K562 (cell line): Measurements from ENCODE around the gene ZNF410. TPM values are rescaled to one million over a fixed set of nuclear protein-coding genes. Genes with fewer than 3 reads are reported as not detected.

Source experiments
- ATAC-seq: fragments of 200-7000 bp; cut with Tn5 transposase; 3 replicates; pipeline ENCODE4 v1.9.1; 2020; ENCODE audit warnings: moderate library complexity
- BruUV-seq: library from RNA; stranded (reverse); fragments of 400-500 nt; replicated peaks from 2 replicates; lab custom pipeline; 2021; lab: Mats Ljungman, UMichigan
- CTCF ChIA-PET: fragments of 300-600 bp; formaldehyde crosslinking; extraction: SDS; loops from one replicate; lab custom pipeline; 2021; ENCODE audit warnings: low intra/inter-chr PET ratio; lab: Yijun Ruan, JAX
- POLR2A ChIA-PET: fragments of 300-600, 350-650 bp; sonication (Branson Sonifier 250); formaldehyde crosslinking; extraction: SDS; loops from one replicate; lab custom pipeline; 2021; ENCODE audit warnings: antibody characterized with exemption, inconsistent platforms; lab: Yijun Ruan, JAX
- DNase-seq, 4 experiments: peaks; one replicate each; pipeline versions ENCODE4 v3.0.0 to v3.0.0-alpha.2; 2011 to 2018; ENCODE audit warnings: low spot score in 3 of 4, mixed read lengths in 3 of 4; ENCODE audit errors: extremely low read depth in 1 of 4
- FAIRE-seq: peaks from 2 replicates; lab custom pipeline; 2011; peaks lifted over from hg19 to GRCh38; lab: Jason Lieb, UNC
- H2AFZ ChIP-seq: 2 replicates; pipeline ENCODE4 v1.6.0; 2011; ENCODE audit warnings: low read depth, low read length, control low read depth, inconsistent platforms
- H3K27ac ChIP-seq: fragments of 200-600 bp; 3 replicates; pipeline ENCODE4 v1.8.0; 2011; ENCODE audit warnings: low read depth, mild to moderate bottlenecking, control low read depth, inconsistent platforms, low read length, moderate library complexity, mixed read lengths; ENCODE audit errors: extremely low read depth
- H3K27me3 ChIP-seq, 2 experiments: fragments of 300-600 bp in 1 of 2; 2 replicates in 1 of 2; 3 replicates in 1 of 2; pipeline versions ENCODE4 v1.6.0 to v1.8.0; 2011; ENCODE audit warnings: inconsistent platforms in 2 of 2, low read length in 2 of 2, mild to moderate bottlenecking in 1 of 2, mixed read lengths in 1 of 2, moderate library complexity in 1 of 2; ENCODE audit not compliant: control insufficient read depth in 2 of 2, insufficient read depth in 2 of 2
- H3K36me3 ChIP-seq: fragments of 300-600 bp; 3 replicates; pipeline ENCODE4 v1.8.0; 2011; ENCODE audit warnings: mild to moderate bottlenecking, low read length, inconsistent platforms; ENCODE audit not compliant: control insufficient read depth, insufficient read depth
- H3K4me1 ChIP-seq, 2 experiments: fragments of 200-600 bp in 1 of 2; replicated peaks in 1 of 2; 2 replicates in 1 of 2; 3 replicates in 1 of 2; pipeline versions ENCODE4 v1.5.1 to v1.8.0; 2011; ENCODE audit warnings: inconsistent platforms in 2 of 2, low read length in 2 of 2, mild to moderate bottlenecking in 1 of 2, mixed read lengths in 1 of 2, moderate library complexity in 1 of 2; ENCODE audit not compliant: control insufficient read depth in 2 of 2, insufficient read depth in 2 of 2
- H3K4me2 ChIP-seq: 2 replicates; pipeline ENCODE4 v1.6.1; 2011; ENCODE audit warnings: low read length, control low read depth, inconsistent platforms, mixed read lengths; ENCODE audit not compliant: insufficient read depth
- H3K4me3 ChIP-seq: fragments of 200-600 bp; sonication (generic), shearing (Covaris generic); 2 replicates; pipeline ENCODE4 v1.5.1; 2016; ENCODE audit warnings: control low read depth, inconsistent platforms
- H3K79me2 ChIP-seq: fragments of 200-600 bp; 3 replicates; pipeline ENCODE4 v1.8.0; 2011; ENCODE audit warnings: low read length, inconsistent platforms; ENCODE audit not compliant: control insufficient read depth, insufficient read depth
- H3K9ac ChIP-seq, 2 experiments: 2 replicates each; pipeline versions ENCODE4 v1.6.0 to v1.6.1; 2011; ENCODE audit warnings: low read depth in 2 of 2, low read length in 2 of 2, control low read depth in 1 of 2, inconsistent platforms in 1 of 2, mild to moderate bottlenecking in 1 of 2, mixed read lengths in 1 of 2; ENCODE audit not compliant: insufficient read depth in 1 of 2
- H3K9me1 ChIP-seq: one replicate; pipeline ENCODE4 v1.6.0; 2011; ENCODE audit warnings: inconsistent platforms, mild to moderate bottlenecking, low read length, moderate library complexity; ENCODE audit not compliant: control insufficient read depth, insufficient read depth
- H3K9me3 ChIP-seq: replicated peaks from 2 replicates; pipeline ENCODE4 v1.5.1; 2011; ENCODE audit warnings: low read depth, low read length, inconsistent platforms; ENCODE audit not compliant: control insufficient read depth, insufficient read depth
- H4K20me1 ChIP-seq: replicated peaks from 2 replicates; pipeline ENCODE4 v1.6.1; 2011; ENCODE audit warnings: low read length, inconsistent platforms, mixed read lengths; ENCODE audit not compliant: control insufficient read depth, insufficient read depth
- ATF7 ChIP-seq: fragments of 450-650 bp; IDR thresholded peaks from 2 replicates; pipeline ENCODE4 v1.7.1; 2014; ENCODE audit warnings: mild to moderate bottlenecking, moderate library complexity
- FOXJ3 ChIP-seq: sonication (generic); formaldehyde crosslinking; IDR thresholded peaks from 2 replicates; pipeline ENCODE4 v1.4.0; 2020; ENCODE audit warnings: mild to moderate bottlenecking, missing genetic modification reagents
- LEF1 ChIP-seq: fragments of 450-650 bp; IDR thresholded peaks from 2 replicates; pipeline ENCODE4 v1.6.1; 2016; ENCODE audit warnings: mild to moderate bottlenecking
- POLR3A ChIP-seq: IDR thresholded peaks from 2 replicates; pipeline ENCODE4 v1.6.1; 2011; ENCODE audit warnings: borderline replicate concordance, mild to moderate bottlenecking, moderate library complexity; ENCODE audit not compliant: insufficient read length, insufficient read depth; ENCODE audit errors: extremely low read depth
- RFX5 ChIP-seq: IDR thresholded peaks from 2 replicates; pipeline ENCODE4 v1.6.1; 2011; ENCODE audit warnings: low read depth, mild to moderate bottlenecking, improper control_type of control experiment, low read length
- SMARCA5 ChIP-seq: fragments of 450-650 bp; IDR thresholded peaks from 2 replicates; pipeline ENCODE4 v1.6.1; 2016
- SRSF7 ChIP-seq: fragments of 200-400 bp; formaldehyde crosslinking; optimal IDR thresholded peaks from 2 replicates; pipeline ENCODE3; 2017; ENCODE audit warnings: mild to moderate bottlenecking, low read depth, low read length
- TAF7 ChIP-seq: fragments of 450-650 bp; IDR thresholded peaks from 2 replicates; pipeline ENCODE4 v1.6.1; 2016; ENCODE audit warnings: missing genetic modification characterization, missing compliant biosample characterization
- ZBTB17 ChIP-seq: fragments of 450-650 bp; formaldehyde crosslinking; IDR thresholded peaks from 2 replicates; pipeline ENCODE4 v1.4.0; 2020; ENCODE audit warnings: mild to moderate bottlenecking
- ZNF384 ChIP-seq: IDR thresholded peaks from 2 replicates; pipeline ENCODE4 v1.6.1; 2012; ENCODE audit warnings: low read depth, low read length, improper control_type of control experiment
- ZNF444 ChIP-seq: fragments of 250-450 bp; sonication (Bioruptor Pico); IDR thresholded peaks from 2 replicates; pipeline ENCODE4 v1.4.0; 2020; ENCODE audit warnings: mild to moderate bottlenecking, moderate library complexity
- ZNF589 ChIP-seq: fragments of 200-800 bp; sonication (Bioruptor generic); IDR thresholded peaks from 2 replicates; pipeline ENCODE4 v1.6.1; 2016; ENCODE audit warnings: low read depth, missing genetic modification characterization, missing compliant biosample characterization
- ZNF778 ChIP-seq: fragments of 450-650 bp; formaldehyde crosslinking; IDR thresholded peaks from 2 replicates; pipeline ENCODE4 v1.4.0; 2020; ENCODE audit warnings: mild to moderate bottlenecking, moderate library complexity
- ZNF79 ChIP-seq: fragments of 250-450 bp; sonication (Bioruptor Pico); IDR thresholded peaks from 2 replicates; pipeline ENCODE4 v1.4.0; 2020; ENCODE audit warnings: low read depth, mild to moderate bottlenecking, moderate library complexity
- WGBS: fragments of 100-300 bp; shearing (Covaris generic); methylation state at CpG from one replicate; pipeline ENCODE4 v1.1.6; 2016; ENCODE audit warnings: low coverage, mixed read lengths; ENCODE audit not compliant: insufficient coverage; ENCODE audit errors: missing lambda C conversion rate; 5-methylcytosine and 5-hydroxymethylcytosine counted together
- in situ Hi-C: fragments of 300-500 bp; cut with MboI; formaldehyde crosslinking; loops from 4 replicates; pipeline ENCODE4 v1.15.0; 2018; ENCODE audit warnings: inconsistent platforms, mixed read lengths
- intact Hi-C: fragments of 100-400 bp; cut with micrococcal nuclease; formaldehyde crosslinking; loops from 2 replicates; pipeline ENCODE4 v1.14.2; 2022
- polyA plus RNA-seq, 8 experiments: library from polyadenylated mRNA; depleted of rRNA in 4 of 8; stranded (reverse) in 5 of 8; unstranded in 3 of 8; fragments of >200 nt; fragmentation: Nextera tagmentation in 2 of 8; fragmentation: Illumina TruSeq in 1 of 8; extraction: Ambion mirVana in 2 of 8; extraction: Trizol in 1 of 8; gene quantifications; 2 replicates each; pipeline versions ENCODE4 v1.2.1 to v1.2.3, GENCODE V29; 2011 to 2014; ENCODE audit warnings: inconsistent platforms in 1 of 8, missing spikeins in 1 of 8
- total RNA-seq, 7 experiments: library from RNA; depleted of rRNA in 6 of 7; stranded (reverse); fragments of >200 nt in 6 of 7; fragmentation: Illumina TruSeq in 2 of 7; extraction: Trizol in 2 of 7; gene quantifications; 2 replicates each; pipeline versions ENCODE4 v1.2.1 to v1.2.3, GENCODE V29; 2011 to 2021; ENCODE audit warnings: low replicate concordance in 1 of 7
- TF ChIP-seq, protein P1 (sequence below): sonication (generic); formaldehyde crosslinking; IDR thresholded peaks from 2 replicates; pipeline ENCODE4 v1.8.1; 2023; ENCODE audit warnings: mild to moderate bottlenecking, missing genetic modification reagents
- TF ChIP-seq, protein P2 (sequence below): fragments of 250-450 bp; sonication (Bioruptor Pico); IDR thresholded peaks from 2 replicates; pipeline ENCODE4 v1.4.0; 2020; ENCODE audit warnings: mild to moderate bottlenecking

ZNF410 gene
- total and polyA plus RNA-seq, 9 of the 15 experiments (the other 6 are each of a cell fraction or from before 2014, with no cell fraction given): 20.5 to 64.8 (median 38.7) TPM

DNA sequence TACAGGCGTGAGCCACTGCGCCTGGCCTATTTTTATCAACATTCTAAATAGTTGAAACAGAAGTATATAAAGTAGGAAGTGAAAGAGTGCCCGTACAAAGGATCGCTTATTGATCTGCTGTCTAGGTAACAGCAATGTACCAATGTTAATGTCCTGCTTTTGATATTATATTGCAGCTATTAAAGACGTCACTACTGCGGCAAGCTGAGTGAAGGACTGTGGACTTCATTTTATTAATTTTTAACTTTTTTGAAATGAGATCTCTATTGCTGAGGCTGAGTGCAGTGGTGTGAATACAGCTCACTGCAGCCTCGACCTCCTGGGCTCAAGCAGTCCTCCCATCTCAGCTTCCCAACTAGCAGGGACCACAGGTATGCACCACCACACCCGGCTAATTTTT, 24.2 kb upstream of the ZNF410 start:
- Histone ChIP-seq H3K4me3 (no peak overlapping the region), H3K9ac (no peak overlapping the region), H3K27ac (no peak overlapping the region), H4K20me1 (no peaks in the 10 kb centered on the region), H3K9me1 (no peaks in the 10 kb centered on the region), H2AFZ (no peak overlapping the region), H3K27me3 (no peaks in the 10 kb centered on the region), H3K4me2 (no peak overlapping the region), H3K4me1 (peaks cover 0 to 3% of the 10 kb centered on the region in 2 experiments; a peak in 3 of 5 replicates), H3K9me3 (no peaks in the 10 kb centered on the region), H3K36me3 (peaks cover 40% of the 10 kb centered on the region), H3K79me2 (no peaks in the 10 kb centered on the region)
- 93% methylated on average over 8 of the region's 8 CpGs for WGBS
- POLR2A ChIA-PET: interaction anchor here (3.0 kb wide), 1 partner anchor 10 kb away, joined by 8 read pairs; the partner anchor contains the start of gene PTGR2
- FAIRE-seq (no peak), ATAC-seq (no peak), DNase-seq (no peak)
- in situ Hi-C loops (no loop called here), intact Hi-C loops (no loop called here)
- CTCF ChIA-PET: no interaction called here
- BruUV-seq: no TSS peak
- TF ChIP-seq TAF7 (tag) (no peak), LEF1 (no peak), FOXJ3 (CRISPR knock-in tag) (no peak), ZNF384 (no peak), ZNF589 (CRISPR knock-in tag) (no peak), ZNF79 (CRISPR knock-in tag) (no peak), POLR3A (no peak), SRSF7 (no peak), SMARCA5 (no peak), ZNF778 (CRISPR knock-in tag) (no peak), RFX5 (no peak), ZBTB17 (CRISPR knock-in tag) (no peak), ATF7 (no peak), ZNF444 (no peak)
- TF ChIP-seq, protein P1, sequence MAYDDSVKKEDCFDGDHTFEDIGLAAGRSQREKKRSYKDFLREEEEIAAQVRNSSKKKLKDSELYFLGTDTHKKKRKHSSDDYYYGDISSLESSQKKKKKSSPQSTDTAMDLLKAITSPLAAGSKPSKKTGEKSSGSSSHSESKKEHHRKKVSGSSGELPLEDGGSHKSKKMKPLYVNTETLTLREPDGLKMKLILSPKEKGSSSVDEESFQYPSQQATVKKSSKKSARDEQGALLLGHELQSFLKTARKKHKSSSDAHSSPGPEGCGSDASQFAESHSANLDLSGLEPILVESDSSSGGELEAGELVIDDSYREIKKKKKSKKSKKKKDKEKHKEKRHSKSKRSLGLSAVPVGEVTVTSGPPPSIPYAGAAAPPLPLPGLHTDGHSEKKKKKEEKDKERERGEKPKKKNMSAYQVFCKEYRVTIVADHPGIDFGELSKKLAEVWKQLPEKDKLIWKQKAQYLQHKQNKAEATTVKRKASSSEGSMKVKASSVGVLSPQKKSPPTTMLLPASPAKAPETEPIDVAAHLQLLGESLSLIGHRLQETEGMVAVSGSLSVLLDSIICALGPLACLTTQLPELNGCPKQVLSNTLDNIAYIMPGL (CRISPR knock-in tag): no peak
- TF ChIP-seq, protein P2, sequence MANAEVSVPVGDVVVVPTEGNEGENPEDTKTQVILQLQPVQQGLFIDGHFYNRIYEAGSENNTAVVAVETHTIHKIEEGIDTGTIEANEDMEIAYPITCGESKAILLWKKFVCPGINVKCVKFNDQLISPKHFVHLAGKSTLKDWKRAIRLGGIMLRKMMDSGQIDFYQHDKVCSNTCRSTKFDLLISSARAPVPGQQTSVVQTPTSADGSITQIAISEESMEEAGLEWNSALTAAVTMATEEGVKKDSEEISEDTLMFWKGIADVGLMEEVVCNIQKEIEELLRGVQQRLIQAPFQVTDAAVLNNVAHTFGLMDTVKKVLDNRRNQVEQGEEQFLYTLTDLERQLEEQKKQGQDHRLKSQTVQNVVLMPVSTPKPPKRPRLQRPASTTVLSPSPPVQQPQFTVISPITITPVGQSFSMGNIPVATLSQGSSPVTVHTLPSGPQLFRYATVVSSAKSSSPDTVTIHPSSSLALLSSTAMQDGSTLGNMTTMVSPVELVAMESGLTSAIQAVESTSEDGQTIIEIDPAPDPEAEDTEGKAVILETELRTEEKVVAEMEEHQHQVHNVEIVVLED: no peak
